B cell (primary cell): ENCODE data around the gene SAPCD2. TPM values are rescaled to one million over a fixed set of nuclear protein-coding genes. Genes with fewer than 3 reads are reported as not detected.

Experiments used
- ATAC-seq: fragments of 200-7000 bp; cut with Tn5 transposase; one replicate; pipeline ENCODE4 v1.10.0; 2021; ENCODE audit warnings: low read depth, mild to moderate bottlenecking, moderate number of reproducible peaks, moderate library complexity
- CTCF ChIA-PET: fragments of 350-600 bp; sonication (Branson Sonifier 250); formaldehyde crosslinking; loops from one replicate; lab custom pipeline; 2021; ENCODE audit warnings: antibody characterized with exemption, inconsistent platforms; lab: Charles Lee
- POLR2A ChIA-PET: fragments of 350-600 bp; sonication (Branson Sonifier 250); formaldehyde crosslinking; loops from one replicate; lab custom pipeline; 2021; ENCODE audit warnings: antibody characterized with exemption; lab: Charles Lee
- DNase-seq: peaks from one replicate; pipeline ENCODE4 v3.0.0; 2013
- H2AFZ ChIP-seq: 2 replicates; pipeline ENCODE4 v1.6.1; 2012; ENCODE audit warnings: mild to moderate bottlenecking, low read depth, low read length; ENCODE audit not compliant: insufficient read depth, poor library complexity, severe bottlenecking
- H3K27ac ChIP-seq, 2 donors: 1 replicate in 1 of 2; 2 replicates in 1 of 2; pipeline ENCODE4 v1.5.1; 2012 to 2013; ENCODE audit warnings: low read length in 2 of 2, mild to moderate bottlenecking in 2 of 2, moderate library complexity in 1 of 2
- H3K27me3 ChIP-seq, 4 experiments: fragments of 200-600 bp in 1 of 4; sonication (generic) in 1 of 4; replicated peaks in 1 of 4; 1 replicate in 2 of 4; 2 replicates in 2 of 4; pipeline versions ENCODE4 v1.6.1 to v1.7.0; 2013 to 2016; ENCODE audit warnings: low read length in 3 of 4, mild to moderate bottlenecking in 2 of 4, mixed read lengths in 1 of 4, moderate library complexity in 1 of 4; ENCODE audit not compliant: insufficient read depth in 4 of 4, control insufficient read depth in 3 of 4; ENCODE audit errors: control extremely low read depth in 1 of 4
- H3K36me3 ChIP-seq, 2 experiments: replicated peaks in 1 of 2; 1 replicate in 1 of 2; 2 replicates in 1 of 2; pipeline versions ENCODE4 v1.6.1 to v1.7.1; 2013; ENCODE audit warnings: low read length in 1 of 2; ENCODE audit not compliant: insufficient read depth in 2 of 2, control insufficient read depth in 1 of 2; ENCODE audit errors: control extremely low read depth in 1 of 2, extremely low read depth in 1 of 2
- H3K4me1 ChIP-seq, 2 donors: fragments of 200-600 bp in 1 of 2; sonication (generic) in 1 of 2; 1 replicate in 1 of 2; 2 replicates in 1 of 2; pipeline versions ENCODE4 v1.5.1 to v1.6.1; 2013 to 2017; ENCODE audit warnings: low read length in 2 of 2; ENCODE audit not compliant: control insufficient read depth in 2 of 2, insufficient read depth in 2 of 2
- H3K4me2 ChIP-seq: replicated peaks from 2 replicates; pipeline ENCODE3; 2012; ENCODE audit warnings: mild to moderate bottlenecking, low read depth, low read length; ENCODE audit not compliant: poor library complexity, severe bottlenecking
- H3K4me3 ChIP-seq, 5 experiments: fragments of 200-600 bp in 1 of 5; sonication (generic) in 1 of 5; 1 replicate in 3 of 5; 2 replicates in 2 of 5; pipeline versions ENCODE4 v1.5.1 to v1.7.0; 2011 to 2016; ENCODE audit warnings: low read length in 4 of 5, mild to moderate bottlenecking in 4 of 5, low read depth in 2 of 5, control low read depth in 1 of 5, moderate library complexity in 1 of 5; ENCODE audit not compliant: insufficient read depth in 1 of 5; ENCODE audit errors: control extremely low read depth in 1 of 5, extremely low read depth in 1 of 5
- H3K79me2 ChIP-seq: fragments of 200-600 bp; sonication (generic); one replicate; pipeline ENCODE4 v1.6.0; 2016; ENCODE audit warnings: low read length; ENCODE audit not compliant: control insufficient read depth, insufficient read depth
- H3K9ac ChIP-seq: fragments of 200-600 bp; sonication (generic); 2 replicates; pipeline ENCODE4 v1.6.1; 2017; ENCODE audit warnings: mild to moderate bottlenecking, low read length, moderate library complexity
- H3K9me3 ChIP-seq, 3 donors: one replicate each; pipeline versions ENCODE4 v1.6.1 to v1.7.1; 2013; ENCODE audit warnings: low read length in 2 of 3; ENCODE audit not compliant: control insufficient read depth in 2 of 3, insufficient read depth in 1 of 3; ENCODE audit errors: control extremely low read depth in 1 of 3
- H4K20me1 ChIP-seq: 2 replicates; pipeline ENCODE4 v1.6.0; 2012; ENCODE audit warnings: mild to moderate bottlenecking, low read length; ENCODE audit not compliant: insufficient read depth, control insufficient read depth, poor library complexity, severe bottlenecking
- H3K27ac Mint-ChIP-seq: one replicate; pipeline ENCODE4 v1.8.0; 2021; ENCODE audit warnings: mixed read lengths
- H3K27me3 Mint-ChIP-seq: one replicate; pipeline ENCODE4 v1.8.0; 2021; ENCODE audit warnings: mixed read lengths
- H3K4me1 Mint-ChIP-seq: one replicate; pipeline ENCODE4 v1.8.0; 2021; ENCODE audit warnings: mixed read lengths
- H3K4me3 Mint-ChIP-seq: one replicate; pipeline ENCODE4 v1.8.0; 2021; ENCODE audit warnings: mixed read lengths
- H3K9me3 Mint-ChIP-seq: one replicate; pipeline ENCODE4 v1.8.0; 2022; ENCODE audit warnings: mixed read lengths; ENCODE audit not compliant: insufficient read depth
- CTCF ChIP-seq: fragments of 200-600 bp; IDR thresholded peaks from one replicate; pipeline ENCODE4 v1.8.0; 2022; ENCODE audit warnings: antibody characterized with exemption, mild to moderate bottlenecking
- EZH2 ChIP-seq: IDR thresholded peaks from 2 replicates; pipeline ENCODE4 v1.6.1; 2012; ENCODE audit warnings: borderline replicate concordance, low read depth, mild to moderate bottlenecking, moderate library complexity, low read length; ENCODE audit not compliant: insufficient read depth, poor library complexity, severe bottlenecking
- WGBS: methylation state at CpG from one replicate; pipeline ENCODE4 v1.1.5; 2013; ENCODE audit warnings: missing lambda C conversion rate; ENCODE audit not compliant: insufficient coverage; 5-methylcytosine and 5-hydroxymethylcytosine counted together
- intact Hi-C: fragments of 100-400 bp; cut with micrococcal nuclease; formaldehyde crosslinking; loops from one replicate; pipeline ENCODE4 v1.10.0; 2022
- polyA plus RNA-seq: library from polyadenylated mRNA; depleted of rRNA; stranded (reverse); fragments of >200 nt; gene quantifications from 2 replicates; pipeline ENCODE4 v1.2.3, GENCODE V29; 2012
- total RNA-seq, 2 donors: library from RNA; stranded (reverse); fragments of 120-200 nt in 1 of 2; gene quantifications; 1 replicate in 1 of 2; 2 replicates in 1 of 2; pipeline versions ENCODE4 v1.2.3 to v1.2.4, GENCODE V29; 2013 to 2022

SAPCD2 gene
- total and polyA plus RNA-seq, 2 donors (not counting 1 experiment from before 2014, with no cell fraction given): 0.39 to 0.69 TPM

- H3K79me2 ChIP-seq: peaks cover 11% of the 10 kb centered on the region
- peaks cover 0 to 83% of the 10 kb centered on the region in 2 experiments for H3K36me3 ChIP-seq
- CTCF ChIA-PET: interaction anchor here (0.7 kb wide), 1 partner anchor 11 kb away, joined by 3 read pairs; no protein-coding TSS in a partner anchor
- no peaks in the 10 kb centered on the region for H3K27me3 ChIP-seq
- no peak overlapping the region for H3K4me3 Mint-ChIP-seq
- H3K9me3 Mint-ChIP-seq: no peaks in the 10 kb centered on the region
- no peak for ATAC-seq
- H3K27ac Mint-ChIP-seq: no peak overlapping the region
- no peaks in the 10 kb centered on the region for H3K9me3 ChIP-seq
- no peaks in the 10 kb centered on the region for H3K4me1 ChIP-seq
- H3K4me3 ChIP-seq: no peak overlapping the region
- 96% methylated on average over 27 of the region's 27 CpGs for WGBS
- H3K27me3 Mint-ChIP-seq: no peaks in the 10 kb centered on the region
- intact Hi-C loops: no loop called here
- H3K4me1 Mint-ChIP-seq: peaks cover 2% of the 10 kb centered on the region
- H3K27ac ChIP-seq: no peak overlapping the region
- POLR2A ChIA-PET: no interaction called here
- peaks cover 8% of the 10 kb centered on the region for H4K20me1 ChIP-seq
- no peak overlapping the region for H3K4me2 ChIP-seq
- no peak overlapping the region for H2AFZ ChIP-seq
- no peak for DNase-seq
- no peak overlapping the region for H3K9ac ChIP-seq
- TF ChIP-seq CTCF (no peak), EZH2 (no peak)
These were observed 37.1 kb upstream of the SAPCD2 start for GRCh38 chr9:137107312-137107921.

GRCh38 chr9:137106662-137107250 is 36.4 kb upstream of the SAPCD2 start:
- no peak for ATAC-seq
- H3K79me2 ChIP-seq: peaks cover 11% of the 10 kb centered on the region
- H3K4me1 ChIP-seq: no peaks in the 10 kb centered on the region
- no peak overlapping the region for H3K4me2 ChIP-seq
- no peak overlapping the region for H3K27ac ChIP-seq
- H3K27me3 Mint-ChIP-seq: no peaks in the 10 kb centered on the region
- intact Hi-C loops: no loop called here
- POLR2A ChIA-PET: no interaction called here
- TF ChIP-seq CTCF (no peak), EZH2 (no peak)
- 97% methylated on average over 27 of the region's 27 CpGs for WGBS
- peaks cover 2% of the 10 kb centered on the region for H3K4me1 Mint-ChIP-seq
- H3K27ac Mint-ChIP-seq: no peak overlapping the region
- peaks cover 0 to 83% of the 10 kb centered on the region in 2 experiments for H3K36me3 ChIP-seq
- no peak overlapping the region for H2AFZ ChIP-seq
- no peak overlapping the region for H3K4me3 Mint-ChIP-seq
- no peak overlapping the region for H3K4me3 ChIP-seq
- no peaks in the 10 kb centered on the region for H3K9me3 Mint-ChIP-seq
- no peak overlapping the region for H3K9ac ChIP-seq
- no peaks in the 10 kb centered on the region for H3K9me3 ChIP-seq
- DNase-seq: no peak
- H3K27me3 ChIP-seq: no peaks in the 10 kb centered on the region
- CTCF ChIA-PET: interaction anchor here (0.7 kb wide), 1 partner anchor 12 kb away, joined by 3 read pairs; no protein-coding TSS in a partner anchor
- H4K20me1 ChIP-seq: peaks cover 8% of the 10 kb centered on the region
